CD4-positive, alpha-beta memory T cell (primary cell): ENCODE results near the gene WWP2. TPM values are rescaled to one million over a fixed set of nuclear protein-coding genes. Genes with fewer than 3 reads are reported as not detected.

Experiments
- CTCF ChIA-PET: fragments of 350-600 bp; sonication (Branson Sonifier 250); formaldehyde crosslinking; loops from one replicate; lab custom pipeline; 2021; ENCODE audit warnings: inconsistent platforms; ENCODE audit not compliant: partially characterized antibody; lab: Charles Lee
- POLR2A ChIA-PET: fragments of 350-600 bp; sonication (Branson Sonifier 250); formaldehyde crosslinking; loops from one replicate; lab custom pipeline; 2021; ENCODE audit not compliant: partially characterized antibody; lab: Charles Lee
- DNase-seq, 5 donors: peaks; one replicate each; pipeline versions ENCODE4 v3.0.0 to v3.0.0-alpha.2; 2020 to 2022; ENCODE audit warnings: mixed read lengths in 1 of 5
- H3K27ac ChIP-seq: one replicate; pipeline ENCODE4 v1.7.0; 2013; ENCODE audit warnings: low read depth, low read length
- H3K27me3 ChIP-seq: 2 replicates; pipeline ENCODE4 v1.7.0; 2013; ENCODE audit warnings: mild to moderate bottlenecking, low read length, moderate library complexity; ENCODE audit not compliant: insufficient read depth
- H3K36me3 ChIP-seq: 2 replicates; pipeline ENCODE4 v1.7.0; 2013; ENCODE audit warnings: mild to moderate bottlenecking, low read length, moderate library complexity; ENCODE audit not compliant: insufficient read depth
- H3K4me1 ChIP-seq: 2 replicates; pipeline ENCODE4 v1.7.0; 2013; ENCODE audit warnings: mild to moderate bottlenecking, low read length, moderate library complexity; ENCODE audit not compliant: insufficient read depth
- H3K4me3 ChIP-seq, 2 donors: one replicate each; pipeline ENCODE4 v1.7.0; 2013; ENCODE audit warnings: low read length in 2 of 2, mild to moderate bottlenecking in 1 of 2
- H3K9me3 ChIP-seq, 2 donors: one replicate each; pipeline ENCODE4 v1.7.0; 2013; ENCODE audit warnings: low read length in 2 of 2, control low read depth in 1 of 2; ENCODE audit not compliant: control insufficient read depth in 1 of 2
- H3K27ac Mint-ChIP-seq, 7 donors: one replicate each; pipeline ENCODE4 v1.8.0; 2020 to 2021; ENCODE audit warnings: mixed read lengths in 7 of 7, mild to moderate bottlenecking in 6 of 7, inconsistent platforms in 3 of 7, moderate library complexity in 3 of 7
- H3K27me3 Mint-ChIP-seq, 2 donors: one replicate each; pipeline ENCODE4 v1.8.0; 2020 to 2021; ENCODE audit warnings: mixed read lengths in 2 of 2
- H3K36me3 Mint-ChIP-seq, 2 donors: one replicate each; pipeline ENCODE4 v1.8.0; 2020 to 2021; ENCODE audit warnings: mixed read lengths in 2 of 2, inconsistent platforms in 1 of 2, mild to moderate bottlenecking in 1 of 2
- H3K4me1 Mint-ChIP-seq, 4 donors: one replicate each; pipeline ENCODE4 v1.8.0; 2020 to 2021; ENCODE audit warnings: mixed read lengths in 4 of 4, mild to moderate bottlenecking in 1 of 4
- H3K4me3 Mint-ChIP-seq, 8 donors: one replicate each; pipeline ENCODE4 v1.8.0; 2020 to 2021; ENCODE audit warnings: mixed read lengths in 8 of 8, mild to moderate bottlenecking in 7 of 8, moderate library complexity in 6 of 8, inconsistent platforms in 3 of 8
- H3K9me3 Mint-ChIP-seq, 8 donors: one replicate each; pipeline ENCODE4 v1.8.0; 2020 to 2021; ENCODE audit warnings: mixed read lengths in 8 of 8, mild to moderate bottlenecking in 5 of 8, inconsistent platforms in 3 of 8, moderate library complexity in 1 of 8
- intact Hi-C: fragments of 100-400 bp; cut with micrococcal nuclease; formaldehyde crosslinking; loops from one replicate; pipeline ENCODE4 v1.15.1; 2023
- polyA plus RNA-seq, 2 donors: library from polyadenylated mRNA; unstranded; fragments of 300-500 nt; fragmentation: Illumina TruSeq; gene quantifications; one replicate each; pipeline ENCODE4 v1.2.3, GENCODE V29; 2021
- total RNA-seq, 2 experiments: library from RNA; stranded (reverse); gene quantifications; one replicate each; pipeline ENCODE4 v1.2.3, GENCODE V29; 2021

Gene WWP2
- total RNA-seq (10 to 100 TPM; 76.3 to 77.0 TPM), polyA plus RNA-seq (10 to 100 TPM; 27.8 to 49.4 TPM)

DNA sequence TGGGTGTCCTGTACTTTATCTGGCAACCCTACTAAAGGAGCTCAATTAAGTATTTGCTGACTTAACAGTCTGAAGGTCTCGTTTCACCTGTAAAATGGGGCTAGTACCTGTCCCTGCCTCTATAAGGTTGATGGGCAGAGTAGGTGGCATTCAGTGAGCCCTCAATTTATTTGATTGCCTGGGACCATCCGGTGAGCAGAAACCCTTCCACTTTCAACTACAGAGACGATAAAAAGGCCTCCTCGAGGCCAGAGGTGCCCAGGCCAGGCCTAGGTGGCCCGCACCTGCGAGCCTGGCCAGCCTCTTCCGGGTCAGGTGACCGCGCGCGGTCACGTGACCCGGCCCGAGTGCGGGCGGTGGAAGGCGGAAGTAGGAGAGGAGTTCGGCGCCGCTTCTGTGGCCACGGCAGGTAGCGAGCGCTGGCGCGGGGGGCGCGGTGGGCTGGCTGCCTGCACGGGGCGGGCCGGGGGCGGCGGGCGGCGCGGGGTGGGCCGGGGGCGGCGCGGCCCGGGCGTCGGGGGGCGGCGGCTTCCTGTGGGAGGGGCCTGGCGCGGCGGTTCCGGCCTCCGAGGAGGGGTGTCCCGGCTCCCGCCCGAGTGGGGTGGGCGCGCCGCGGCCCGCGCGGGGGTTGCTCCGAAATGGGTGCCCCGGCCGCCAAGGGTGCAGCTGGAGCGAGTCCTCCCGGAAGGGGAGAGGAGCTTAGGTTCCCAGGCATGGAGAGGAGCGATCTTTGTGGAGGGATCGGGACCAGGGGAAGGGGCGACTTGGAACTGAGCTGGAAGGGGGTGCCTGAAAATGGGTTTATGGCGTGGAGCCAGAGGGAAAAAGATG lies at the start of gene WWP2:
Gene WWP2 (plus strand): TSS at position 350 of the 831 bp plus-strand sequence. CDS start 24,679 bp downstream, outside the sequence.
- no peaks in the 10 kb centered on the region for H3K27me3 ChIP-seq
- peak within 1 kb of the TSS; percentile 92 to 97 (median 93) for H3K4me3 Mint-ChIP-seq
- peak within 1 kb of the TSS; percentile 94 to 99 (median 98) for H3K27ac Mint-ChIP-seq
- intact Hi-C loops = loop anchor here (1.0 to 5.0 kb wide), 2 partner anchors 8 to 200 kb away; partner anchors contain the start of gene NOB1
- H3K9me3 Mint-ChIP-seq = no peaks in the 10 kb centered on the region
- H3K4me3 ChIP-seq = peak within 1 kb of the TSS; percentile 67 to 97
- DNase-seq = peak; percentile 80 to 83 (median 82)
- no peaks in the 10 kb centered on the region for H3K9me3 ChIP-seq
- CTCF ChIA-PET = interaction anchor here (0.7 to 2.5 kb wide), 7 partner anchors 8 to 67 kb away, joined by 3 to 22 read pairs (median 3); partner anchors contain the start of genes NOB1 and NQO1
- peak within 1 kb of the TSS; percentile 90 for H3K27ac ChIP-seq
- H3K4me1 ChIP-seq = peaks cover 32% of the 10 kb centered on the region
- no peaks in the 10 kb centered on the region for H3K27me3 Mint-ChIP-seq
- H3K36me3 Mint-ChIP-seq = peaks cover 7 to 10% of the 10 kb centered on the region in 2 donors
- H3K36me3 ChIP-seq = no peaks in the 10 kb centered on the region
- H3K4me1 Mint-ChIP-seq = peaks cover 17 to 51% (median 34%) of the 10 kb centered on the region in 4 donors
- POLR2A ChIA-PET = interaction anchor here (0.6 to 3.0 kb wide), 16 partner anchors 8 to 411 kb away, joined by 3 to 37 read pairs (median 4); partner anchors contain the start of genes NOB1, NQO1 and TERF2

DNA sequence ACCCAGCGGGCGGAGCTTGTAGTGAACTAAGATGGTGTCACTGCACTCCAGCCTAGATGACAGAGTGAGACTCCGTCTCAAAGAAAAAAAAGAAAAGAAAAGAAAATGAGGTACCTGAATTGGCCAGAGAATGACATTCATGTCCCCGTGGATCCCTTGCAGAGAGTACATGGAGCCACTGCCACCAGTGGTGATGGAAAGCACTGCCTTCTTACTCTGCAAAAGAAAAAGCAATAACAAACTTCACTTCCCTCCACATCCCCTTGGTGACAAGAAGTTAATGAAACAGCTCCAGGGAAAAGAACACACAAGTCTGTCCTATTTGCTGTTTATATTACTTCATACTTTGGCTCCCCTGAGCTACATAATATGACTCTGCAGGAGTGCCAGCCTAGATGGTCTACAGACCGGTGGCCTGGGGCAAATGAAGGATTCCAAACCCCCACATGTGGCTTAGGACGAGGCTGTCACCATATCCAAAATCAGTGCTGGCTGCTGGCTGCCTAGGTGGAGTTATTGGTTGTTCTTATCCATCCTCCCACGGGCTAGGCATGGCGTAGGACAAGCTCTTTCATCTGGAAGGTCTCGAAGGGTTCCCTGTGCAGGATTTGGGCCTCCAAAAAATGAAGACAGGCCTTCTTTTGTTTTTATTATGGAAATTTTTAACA lies 49.1 kb upstream of the WWP2 start:
- no peaks in the 10 kb centered on the region for H3K27me3 ChIP-seq
- no peak for DNase-seq
- H3K27me3 Mint-ChIP-seq = no peaks in the 10 kb centered on the region
- no peak overlapping the region for H3K4me3 Mint-ChIP-seq
- H3K4me3 ChIP-seq = no peak overlapping the region
- no peaks in the 10 kb centered on the region for H3K9me3 ChIP-seq
- no peaks in the 10 kb centered on the region for H3K9me3 Mint-ChIP-seq
- ChIA-PET CTCF (interaction anchor here (0.9 to 8.0 kb wide), 3 partner anchors 11 to 43 kb away, joined by 3 to 139 read pairs (median 3); partner anchors contain the start of gene NOB1), POLR2A (interaction anchor here (0.6 to 1.3 kb wide), 3 partner anchors 10 to 287 kb away, joined by 3 to 6 read pairs (median 5); partner anchors contain the start of gene NQO1)
- no peaks in the 10 kb centered on the region for H3K36me3 Mint-ChIP-seq
- no peak overlapping the region for H3K27ac ChIP-seq
- H3K36me3 ChIP-seq = no peaks in the 10 kb centered on the region
- peak overlapping the region in 1 of 7 donors; percentile 47 for H3K27ac Mint-ChIP-seq
- H3K4me1 Mint-ChIP-seq = peaks cover 0 to 4% (median 2%) of the 10 kb centered on the region in 4 donors
- intact Hi-C loops = no loop called here
- peaks cover 6% of the 10 kb centered on the region for H3K4me1 ChIP-seq

DNA sequence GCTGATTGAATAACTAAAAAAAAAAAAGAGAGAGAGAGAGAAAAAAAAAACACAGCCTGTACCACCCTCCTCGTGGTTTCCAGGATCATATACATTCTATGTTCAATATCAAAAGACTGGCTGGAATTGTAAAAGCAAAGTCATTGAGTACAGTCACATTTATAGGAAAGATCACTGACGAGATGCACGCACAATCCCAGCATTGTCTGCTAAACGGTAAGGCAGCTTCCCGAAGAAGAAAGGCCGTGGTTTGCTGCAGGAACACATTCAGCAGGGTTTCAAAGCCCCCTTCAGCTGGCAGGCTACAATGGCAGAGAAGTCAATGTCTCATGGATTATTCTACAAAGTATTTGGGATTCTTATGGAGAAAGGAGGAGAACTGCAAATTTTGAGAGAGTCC lies 45.1 kb upstream of the WWP2 start:
- H3K27ac Mint-ChIP-seq = no peak overlapping the region
- Histone ChIP-seq H3K4me3 (no peak overlapping the region), H3K4me1 (no peaks in the 10 kb centered on the region), H3K27ac (no peak overlapping the region), H3K27me3 (no peaks in the 10 kb centered on the region), H3K36me3 (no peaks in the 10 kb centered on the region), H3K9me3 (no peaks in the 10 kb centered on the region)
- no peaks in the 10 kb centered on the region for H3K9me3 Mint-ChIP-seq
- H3K4me1 Mint-ChIP-seq = no peaks in the 10 kb centered on the region
- H3K36me3 Mint-ChIP-seq = no peaks in the 10 kb centered on the region
- H3K4me3 Mint-ChIP-seq = no peak overlapping the region
- intact Hi-C loops = no loop called here
- no peaks in the 10 kb centered on the region for H3K27me3 Mint-ChIP-seq
- POLR2A ChIA-PET = interaction anchor here (0.9 to 1.0 kb wide), 2 partner anchors 9 to 37 kb away, joined by 4 to 6 read pairs; partner anchors contain the start of genes NOB1 and NQO1
- DNase-seq = no peak
- CTCF ChIA-PET = interaction anchor here (1.3 to 2.6 kb wide), 2 partner anchors 38 to 79 kb away, joined by 3 to 12 read pairs; partner anchors contain the start of gene NOB1

DNA sequence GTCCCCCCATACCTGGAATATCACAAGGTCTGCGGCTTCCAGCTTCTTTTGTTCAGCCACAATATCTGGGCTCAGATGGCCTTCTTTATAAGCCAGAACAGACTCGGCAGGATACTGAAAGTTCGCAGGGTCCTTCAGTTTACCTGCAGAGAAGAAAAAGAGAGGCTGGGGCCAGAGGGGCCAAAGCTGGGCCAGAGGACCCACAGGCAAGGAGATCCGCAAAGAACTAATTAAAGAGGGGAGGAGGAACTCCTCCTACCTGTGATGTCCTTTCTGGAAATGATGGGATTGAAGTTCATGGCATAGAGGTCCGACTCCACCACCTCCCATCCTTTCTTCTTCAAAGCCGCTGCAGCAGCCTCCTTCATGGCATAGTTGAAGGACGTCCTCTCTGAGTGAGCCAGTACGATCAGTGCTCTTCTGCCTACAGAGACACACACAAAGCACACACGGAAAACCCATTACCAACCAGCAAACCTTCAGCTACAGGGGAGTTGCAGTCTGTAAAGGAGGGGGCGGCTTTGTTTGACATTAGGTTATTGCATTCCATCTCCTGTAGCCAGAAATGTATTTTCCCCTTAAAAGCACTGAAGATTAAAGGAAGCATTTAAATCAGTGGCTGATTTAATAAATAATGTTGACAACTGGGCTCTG lies 43.9 kb upstream of the WWP2 start:
- Mint-ChIP-seq H3K4me1 (no peaks in the 10 kb centered on the region), H3K9me3 (no peaks in the 10 kb centered on the region), H3K36me3 (no peaks in the 10 kb centered on the region), H3K27ac (no peak overlapping the region), H3K27me3 (no peaks in the 10 kb centered on the region), H3K4me3 (no peak overlapping the region)
- no peaks in the 10 kb centered on the region for H3K36me3 ChIP-seq
- H3K4me3 ChIP-seq = no peak overlapping the region
- H3K27me3 ChIP-seq = no peaks in the 10 kb centered on the region
- intact Hi-C loops = no loop called here
- H3K27ac ChIP-seq = no peak overlapping the region
- no peaks in the 10 kb centered on the region for H3K4me1 ChIP-seq
- no peaks in the 10 kb centered on the region for H3K9me3 ChIP-seq
- no peak for DNase-seq
- POLR2A ChIA-PET = interaction anchor here (0.9 to 1.0 kb wide), 2 partner anchors 8 to 36 kb away, joined by 4 to 6 read pairs; partner anchors contain the start of genes NOB1 and NQO1
- CTCF ChIA-PET = interaction anchor here (0.6 to 2.6 kb wide), 4 partner anchors 9 to 77 kb away, joined by 3 to 12 read pairs (median 4); partner anchors contain the start of gene NOB1

DNA sequence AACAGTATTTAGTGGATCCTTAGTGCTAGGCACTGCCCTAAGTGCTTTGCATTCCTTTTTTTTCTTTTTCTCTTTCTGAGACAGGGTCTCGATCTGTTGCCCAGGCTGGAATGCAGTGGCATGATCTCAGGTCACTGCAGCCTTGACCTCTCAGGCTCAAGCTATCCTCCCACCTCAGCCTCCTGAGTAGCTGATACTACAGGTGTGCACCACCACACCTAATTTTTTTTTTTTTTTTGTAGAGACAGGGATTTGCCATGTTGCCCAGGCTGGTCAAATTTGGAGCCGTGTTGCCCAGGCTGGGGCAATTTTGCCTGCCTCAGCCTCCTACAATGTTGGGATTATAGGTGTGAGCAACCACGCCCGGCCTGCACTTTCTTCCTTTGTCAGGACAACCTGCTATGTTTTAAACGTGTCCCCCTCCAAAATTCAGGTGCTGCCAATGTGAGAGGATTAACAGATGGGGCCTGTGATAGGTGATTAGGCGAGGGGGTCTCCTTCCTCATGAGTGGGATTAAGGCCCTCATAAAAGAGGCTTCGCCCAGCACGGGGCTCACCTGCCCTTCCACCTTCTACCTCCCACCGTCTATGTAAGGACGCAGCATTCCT lies 41.2 kb upstream of the WWP2 start:
- ChIA-PET CTCF (no interaction called here), POLR2A (no interaction called here)
- Histone ChIP-seq H3K4me3 (no peak overlapping the region), H3K27me3 (no peaks in the 10 kb centered on the region), H3K4me1 (peaks cover 3% of the 10 kb centered on the region), H3K9me3 (no peaks in the 10 kb centered on the region), H3K36me3 (no peaks in the 10 kb centered on the region), H3K27ac (no peak overlapping the region)
- peaks cover 2 to 16% (median 5%) of the 10 kb centered on the region in 4 donors for H3K4me1 Mint-ChIP-seq
- intact Hi-C loops = no loop called here
- H3K9me3 Mint-ChIP-seq = no peaks in the 10 kb centered on the region
- DNase-seq = no peak
- peak overlapping the region in 2 of 7 donors; percentile 56 to 87 for H3K27ac Mint-ChIP-seq
- no peaks in the 10 kb centered on the region for H3K36me3 Mint-ChIP-seq
- H3K27me3 Mint-ChIP-seq = no peaks in the 10 kb centered on the region
- H3K4me3 Mint-ChIP-seq = no peak overlapping the region

DNA sequence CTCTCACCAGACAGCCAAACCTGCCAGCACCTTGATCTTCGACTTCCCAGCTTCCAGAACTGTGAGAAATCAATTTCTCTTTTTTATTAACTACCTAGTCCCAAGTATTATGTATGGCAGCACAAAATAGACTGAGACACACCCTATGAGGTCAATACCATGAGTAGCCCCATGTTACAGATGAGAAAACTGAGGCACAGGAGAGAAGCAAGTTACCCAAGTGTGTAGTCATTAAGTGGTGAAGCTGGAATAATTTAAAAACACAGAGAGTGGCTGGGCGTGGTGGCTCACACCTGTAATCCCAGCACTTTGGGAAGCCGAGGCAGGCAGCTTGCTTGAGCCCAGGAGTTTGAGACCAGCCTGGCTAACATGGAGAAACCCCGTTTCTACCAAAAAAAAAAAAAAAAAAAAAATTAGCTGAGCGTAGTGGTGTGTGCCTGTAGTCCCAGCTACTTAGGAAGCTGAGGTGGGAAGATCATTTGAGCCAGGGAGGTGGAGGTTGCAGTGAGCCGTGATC lies 40.6 kb upstream of the WWP2 start:
- POLR2A ChIA-PET = no interaction called here
- Mint-ChIP-seq H3K36me3 (no peaks in the 10 kb centered on the region), H3K4me1 (peaks cover 6 to 21% (median 8%) of the 10 kb centered on the region in 4 donors), H3K4me3 (no peak overlapping the region), H3K27me3 (no peaks in the 10 kb centered on the region), H3K27ac (peak overlapping the region in 2 of 7 donors; percentile 56 to 87), H3K9me3 (no peaks in the 10 kb centered on the region)
- intact Hi-C loops = no loop called here
- no peak for DNase-seq
- Histone ChIP-seq H3K4me1 (peaks cover 6% of the 10 kb centered on the region), H3K4me3 (no peak overlapping the region), H3K27ac (no peak overlapping the region), H3K9me3 (no peaks in the 10 kb centered on the region), H3K36me3 (no peaks in the 10 kb centered on the region), H3K27me3 (no peaks in the 10 kb centered on the region)
- CTCF ChIA-PET = interaction anchor here (1.3 kb wide), 1 partner anchor 33 kb away, joined by 7 read pairs; the partner anchor contains the start of gene NOB1
